ENCODE measurements around the gene CHRNB4.

The CHRNB4 gene

GRCh38 chr15:78666010-78666409, 25.0 kb upstream of the CHRNB4 start:
- no peak overlapping the region for H3K27ac ChIP-seq
- TF ChIP-seq ZFX (IDR thresholded peaks at IDR 0.05) (no peak), CTCF (conservative IDR thresholded peaks at IDR 0.05) (no peak)

- TF ChIP-seq CTCF (conservative IDR thresholded peaks at IDR 0.05) (no peak), ZFX (IDR thresholded peaks at IDR 0.05) (no peak)
- no peak overlapping the region for H3K27ac ChIP-seq
Measured at GRCh38 chr15:78663703-78664102, 22.7 kb upstream of the CHRNB4 start.

- TF ChIP-seq ZFX (IDR thresholded peaks at IDR 0.05), result no peak
- no peak for TF ChIP-seq CTCF (conservative IDR thresholded peaks at IDR 0.05)
Measured at GRCh38 chr15:78662028-78662427, 21.0 kb upstream of the CHRNB4 start.

GRCh38 chr15:78661001-78661400, 20.0 kb upstream of the CHRNB4 start:
- TF ChIP-seq CTCF (conservative IDR thresholded peaks at IDR 0.05) (no peak), ZFX (IDR thresholded peaks at IDR 0.05) (no peak)
- no peak overlapping the region for H3K27ac ChIP-seq

More at GRCh38 chr15:78662028-78662427, 21.0 kb upstream of the CHRNB4 start:
- H3K27ac ChIP-seq, result no peak overlapping the region

- no peak for TF ChIP-seq ZFX (IDR thresholded peaks at IDR 0.05)
- TF ChIP-seq CTCF (conservative IDR thresholded peaks at IDR 0.05), result no peak
- H3K27ac ChIP-seq, result no peak overlapping the region
Measured at GRCh38 chr15:78660584-78660983, 19.6 kb upstream of the CHRNB4 start.

GRCh38 chr15:78658823-78659222, 17.8 kb upstream of the CHRNB4 start:
- no peak overlapping the region for H3K27ac ChIP-seq
- TF ChIP-seq CTCF (conservative IDR thresholded peaks at IDR 0.05), result no peak
- TF ChIP-seq ZFX (IDR thresholded peaks at IDR 0.05), result no peak

- TF ChIP-seq ZFX (IDR thresholded peaks at IDR 0.05) (no peak), CTCF (conservative IDR thresholded peaks at IDR 0.05) (no peak)
- no peak overlapping the region for H3K27ac ChIP-seq
Measured at GRCh38 chr15:78654272-78654671, 13.3 kb upstream of the CHRNB4 start.
